Endothelial cell (in vitro differentiated cells): ENCODE results near the gene RPGRIP1L. TPM values are rescaled to one million over a fixed set of nuclear protein-coding genes. Genes with fewer than 3 reads are reported as not detected.

Experiments
- DNase-seq: peaks from one replicate; pipeline ENCODE4 v3.0.0; 2021; ENCODE audit warnings: low spot score
- H3K27ac Mint-ChIP-seq: one replicate; pipeline ENCODE4 v1.8.0; 2021; ENCODE audit warnings: mixed read lengths, inconsistent platforms; ENCODE audit not compliant: unreplicated experiment
- H3K27me3 Mint-ChIP-seq: one replicate; pipeline ENCODE4 v1.8.0; 2021; ENCODE audit warnings: mild to moderate bottlenecking, moderate library complexity, mixed read lengths, inconsistent platforms; ENCODE audit not compliant: unreplicated experiment
- H3K36me3 Mint-ChIP-seq: one replicate; pipeline ENCODE4 v1.8.0; 2021; ENCODE audit warnings: mild to moderate bottlenecking, low read depth, mixed read lengths, inconsistent platforms; ENCODE audit not compliant: unreplicated experiment
- H3K4me1 Mint-ChIP-seq: one replicate; pipeline ENCODE4 v1.8.0; 2021; ENCODE audit warnings: mild to moderate bottlenecking, mixed read lengths, inconsistent platforms; ENCODE audit not compliant: unreplicated experiment
- H3K4me3 Mint-ChIP-seq: one replicate; pipeline ENCODE4 v1.8.0; 2021; ENCODE audit warnings: mild to moderate bottlenecking, mixed read lengths, inconsistent platforms; ENCODE audit not compliant: unreplicated experiment
- H3K9me3 Mint-ChIP-seq: one replicate; pipeline ENCODE4 v1.8.0; 2021; ENCODE audit warnings: mixed read lengths, inconsistent platforms; ENCODE audit not compliant: unreplicated experiment
- CTCF ChIP-seq: fragments of 200-600 bp; sonication (generic); IDR thresholded peaks from one replicate; pipeline ENCODE4 v1.5.0; 2021; ENCODE audit warnings: antibody characterized with exemption; ENCODE audit not compliant: unreplicated experiment
- total RNA-seq: library from RNA; stranded (reverse); fragmentation: NEBNext Ultra II Directional; extraction: Animal tissue kit (Norgen Biotek cat#: 25700); gene quantifications from one replicate; pipeline ENCODE4 v1.2.1, GENCODE V29; 2021; ENCODE audit not compliant: unreplicated experiment

RPGRIP1L gene
- total RNA-seq, 1 donor from 2014 or later: 9.0 TPM

GRCh38 chr16:53612003-53612402 is 91.7 kb downstream of the RPGRIP1L start:
- no peak overlapping the region for H3K27ac Mint-ChIP-seq
- H3K27me3 Mint-ChIP-seq: no peaks in the 10 kb centered on the region
- no peaks in the 10 kb centered on the region for H3K4me1 Mint-ChIP-seq
- DNase-seq: no peak
- TF ChIP-seq CTCF: no peak
- no peaks in the 10 kb centered on the region for H3K9me3 Mint-ChIP-seq
- no peaks in the 10 kb centered on the region for H3K36me3 Mint-ChIP-seq
- H3K4me3 Mint-ChIP-seq: no peak overlapping the region

- Mint-ChIP-seq H3K27ac (no peak overlapping the region), H3K4me1 (no peaks in the 10 kb centered on the region), H3K27me3 (no peaks in the 10 kb centered on the region), H3K36me3 (no peaks in the 10 kb centered on the region), H3K4me3 (no peak overlapping the region), H3K9me3 (no peaks in the 10 kb centered on the region)
- DNase-seq: no peak
- no peak for TF ChIP-seq CTCF
Measured at GRCh38 chr16:53611179-53611696, 92.4 kb downstream of the RPGRIP1L start.

GRCh38 chr16:53609536-53609935 is 94.1 kb downstream of the RPGRIP1L start:
- Mint-ChIP-seq H3K9me3 (no peaks in the 10 kb centered on the region), H3K4me3 (no peak overlapping the region), H3K27me3 (no peaks in the 10 kb centered on the region), H3K4me1 (peaks cover 5% of the 10 kb centered on the region), H3K36me3 (no peaks in the 10 kb centered on the region), H3K27ac (no peak overlapping the region)
- TF ChIP-seq CTCF: no peak
- DNase-seq: no peak

GRCh38 chr16:53608094-53608493 is 95.6 kb downstream of the RPGRIP1L start:
- Mint-ChIP-seq H3K4me1 (peaks cover 5% of the 10 kb centered on the region), H3K27me3 (peaks cover 2% of the 10 kb centered on the region), H3K36me3 (no peaks in the 10 kb centered on the region), H3K9me3 (no peaks in the 10 kb centered on the region), H3K4me3 (no peak overlapping the region), H3K27ac (no peak overlapping the region)
- DNase-seq: no peak
- TF ChIP-seq CTCF: no peak

GRCh38 chr16:53605831-53606400 is 97.7 kb downstream of the RPGRIP1L start:
- no peak for TF ChIP-seq CTCF
- H3K9me3 Mint-ChIP-seq: no peaks in the 10 kb centered on the region
- H3K4me3 Mint-ChIP-seq: no peak overlapping the region
- no peak for DNase-seq
- peaks cover 5% of the 10 kb centered on the region for H3K4me1 Mint-ChIP-seq
- H3K36me3 Mint-ChIP-seq: no peaks in the 10 kb centered on the region
- H3K27ac Mint-ChIP-seq: no peak overlapping the region
- peaks cover 2% of the 10 kb centered on the region for H3K27me3 Mint-ChIP-seq
